DOHH2 (cell line): ENCODE results near the gene STAT2.
A peak's percentile ranks its signal among the peaks of the same experiment; 100 is the strongest.
"Not testable (repeated sequence)": the region's sequence is repeated elsewhere in the genome, so short reads cannot be mapped to it uniquely, and the experiment has no call there.

Experiments
- H3F3A ChIP-seq: fragments of 200-600 bp; sonication (generic), shearing (Covaris generic); 2 replicates; pipeline ENCODE4 v1.6.0; 2016; ENCODE audit warnings: antibody characterized with exemption, mild to moderate bottlenecking; ENCODE audit not compliant: control insufficient read depth, insufficient read depth
- H3K27ac ChIP-seq: fragments of 200-600 bp; sonication (generic); 2 replicates; pipeline ENCODE4 v1.5.1; 2014; ENCODE audit warnings: low read depth, mild to moderate bottlenecking, low read length, moderate library complexity
- H3K27me3 ChIP-seq: fragments of 200-600 bp; sonication (generic); 2 replicates; pipeline ENCODE4 v1.6.1; 2014; ENCODE audit warnings: mild to moderate bottlenecking, low read length, mixed read lengths; ENCODE audit not compliant: control insufficient read depth
- H3K36me3 ChIP-seq: fragments of 200-600 bp; sonication (generic); 2 replicates; pipeline ENCODE4 v1.6.1; 2014; ENCODE audit warnings: mild to moderate bottlenecking, low read length, moderate library complexity, mixed read lengths; ENCODE audit not compliant: control insufficient read depth
- H3K4me1 ChIP-seq: fragments of 200-600 bp; sonication (generic); 2 replicates; pipeline ENCODE4 v1.6.1; 2014; ENCODE audit warnings: mild to moderate bottlenecking, low read length, mixed read lengths; ENCODE audit not compliant: control insufficient read depth
- H3K4me2 ChIP-seq: fragments of 200-600 bp; sonication (generic); 2 replicates; pipeline ENCODE4 v1.6.0; 2014; ENCODE audit warnings: mild to moderate bottlenecking, low read length, moderate library complexity
- H3K4me3 ChIP-seq: fragments of 200-600 bp; sonication (generic); 2 replicates; pipeline ENCODE4 v1.5.1; 2014; ENCODE audit warnings: mild to moderate bottlenecking, low read length, mixed read lengths
- H3K79me2 ChIP-seq: fragments of 200-600 bp; sonication (generic); 2 replicates; pipeline ENCODE4 v1.6.1; 2014; ENCODE audit warnings: mild to moderate bottlenecking, low read length, mixed read lengths; ENCODE audit not compliant: control insufficient read depth
- H3K9me2 ChIP-seq: fragments of 200-600 bp; sonication (generic); replicated peaks from 2 replicates; pipeline ENCODE4 v1.6.1; 2014; ENCODE audit warnings: mild to moderate bottlenecking, low read length, mixed read lengths; ENCODE audit not compliant: control insufficient read depth
- H3K9me3 ChIP-seq: fragments of 200-600 bp; sonication (generic); 2 replicates; pipeline ENCODE4 v1.6.1; 2014; ENCODE audit warnings: antibody characterized with exemption, low read length, mixed read lengths; ENCODE audit not compliant: control insufficient read depth, insufficient read depth
- H4K20me1 ChIP-seq: fragments of 200-600 bp; sonication (generic); 2 replicates; pipeline ENCODE4 v1.6.0; 2014; ENCODE audit warnings: low read depth, mild to moderate bottlenecking, antibody characterized with exemption, low read length, moderate library complexity; ENCODE audit not compliant: control insufficient read depth, insufficient read depth
- EZH2phosphoT487 ChIP-seq: fragments of 200-600 bp; sonication (generic); IDR thresholded peaks from 2 replicates; pipeline ENCODE4 v1.6.1; 2017; ENCODE audit warnings: borderline replicate concordance, mild to moderate bottlenecking, antibody characterized with exemption, low read length, moderate library complexity, mixed read lengths
- TF ChIP-seq, protein P1 (sequence below): fragments of 200-600 bp; sonication (generic); IDR thresholded peaks from one replicate; pipeline ENCODE4 v1.5.1; 2014; ENCODE audit warnings: antibody characterized with exemption, mild to moderate bottlenecking, low read depth, low read length; ENCODE audit not compliant: poor library complexity, severe bottlenecking

STAT2 gene

DNA sequence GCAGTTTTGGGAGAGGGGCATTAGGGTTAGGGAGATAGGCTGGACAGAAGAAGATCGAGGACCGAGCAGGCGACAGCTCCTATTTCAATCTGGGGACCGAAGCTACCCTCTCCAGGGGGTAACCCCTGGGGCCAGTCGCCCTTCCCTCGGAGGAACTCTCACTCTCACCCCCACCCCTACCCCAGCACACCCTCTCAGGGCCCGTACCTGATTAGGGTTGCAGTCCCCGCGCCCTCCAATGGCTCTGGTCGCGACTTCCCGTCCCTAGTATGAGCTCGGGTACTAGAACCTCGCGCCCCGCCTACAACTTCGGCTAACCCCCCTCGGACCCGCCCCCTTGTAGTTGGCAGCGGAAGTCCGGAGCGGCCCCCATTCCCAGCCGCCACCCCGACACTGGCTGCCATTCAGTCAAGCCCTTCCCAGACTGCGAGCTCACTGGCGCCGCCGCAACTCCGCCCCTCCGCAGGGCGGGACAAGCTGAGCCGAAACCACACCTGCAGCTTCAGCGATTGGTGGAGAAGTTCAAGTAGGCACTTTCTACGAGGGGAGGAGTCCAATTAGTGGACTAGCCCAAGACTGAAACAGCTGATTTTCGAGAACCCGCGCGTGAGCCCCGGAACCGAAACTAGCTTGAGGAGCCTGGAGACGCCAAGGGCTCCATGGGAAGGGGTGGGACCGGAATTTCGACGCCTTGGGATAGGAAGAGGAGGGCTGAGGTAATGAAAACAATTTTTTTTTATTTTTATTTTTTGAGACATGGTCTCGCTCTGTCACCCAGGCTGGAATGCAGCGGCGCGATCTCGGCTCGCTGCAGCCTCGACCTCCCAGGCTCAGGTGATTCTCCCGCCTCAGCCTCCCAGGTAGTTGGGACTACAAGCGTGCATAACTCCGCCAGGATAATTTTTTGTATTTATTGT, at the start of gene STAT2:
Gene STAT2 (minus strand): TSS at position 257 of the 917 bp plus-strand sequence. CDS start 3,536 bp downstream, outside the sequence.
- peak within 1 kb of the TSS; percentile 20 for H3K27ac ChIP-seq
- H3K4me1 ChIP-seq = peaks cover 38% of the 10 kb centered on the region
- H3K9me2 ChIP-seq = no peaks in the 10 kb centered on the region
- no peak for TF ChIP-seq EZH2phosphoT487
- TF ChIP-seq, protein P1, sequence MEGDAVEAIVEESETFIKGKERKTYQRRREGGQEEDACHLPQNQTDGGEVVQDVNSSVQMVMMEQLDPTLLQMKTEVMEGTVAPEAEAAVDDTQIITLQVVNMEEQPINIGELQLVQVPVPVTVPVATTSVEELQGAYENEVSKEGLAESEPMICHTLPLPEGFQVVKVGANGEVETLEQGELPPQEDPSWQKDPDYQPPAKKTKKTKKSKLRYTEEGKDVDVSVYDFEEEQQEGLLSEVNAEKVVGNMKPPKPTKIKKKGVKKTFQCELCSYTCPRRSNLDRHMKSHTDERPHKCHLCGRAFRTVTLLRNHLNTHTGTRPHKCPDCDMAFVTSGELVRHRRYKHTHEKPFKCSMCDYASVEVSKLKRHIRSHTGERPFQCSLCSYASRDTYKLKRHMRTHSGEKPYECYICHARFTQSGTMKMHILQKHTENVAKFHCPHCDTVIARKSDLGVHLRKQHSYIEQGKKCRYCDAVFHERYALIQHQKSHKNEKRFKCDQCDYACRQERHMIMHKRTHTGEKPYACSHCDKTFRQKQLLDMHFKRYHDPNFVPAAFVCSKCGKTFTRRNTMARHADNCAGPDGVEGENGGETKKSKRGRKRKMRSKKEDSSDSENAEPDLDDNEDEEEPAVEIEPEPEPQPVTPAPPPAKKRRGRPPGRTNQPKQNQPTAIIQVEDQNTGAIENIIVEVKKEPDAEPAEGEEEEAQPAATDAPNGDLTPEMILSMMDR = no peak
- H3K79me2 ChIP-seq = peaks cover 22% of the 10 kb centered on the region
- no peaks in the 10 kb centered on the region for H4K20me1 ChIP-seq
- H3K4me2 ChIP-seq = peak within 1 kb of the TSS; percentile 94
- H3K9me3 ChIP-seq = no peaks in the 10 kb centered on the region
- H3K27me3 ChIP-seq = no peaks in the 10 kb centered on the region
- no peaks in the 10 kb centered on the region for H3F3A ChIP-seq
- peaks cover 21% of the 10 kb centered on the region for H3K36me3 ChIP-seq
- peak within 1 kb of the TSS; percentile 90 for H3K4me3 ChIP-seq

DNA sequence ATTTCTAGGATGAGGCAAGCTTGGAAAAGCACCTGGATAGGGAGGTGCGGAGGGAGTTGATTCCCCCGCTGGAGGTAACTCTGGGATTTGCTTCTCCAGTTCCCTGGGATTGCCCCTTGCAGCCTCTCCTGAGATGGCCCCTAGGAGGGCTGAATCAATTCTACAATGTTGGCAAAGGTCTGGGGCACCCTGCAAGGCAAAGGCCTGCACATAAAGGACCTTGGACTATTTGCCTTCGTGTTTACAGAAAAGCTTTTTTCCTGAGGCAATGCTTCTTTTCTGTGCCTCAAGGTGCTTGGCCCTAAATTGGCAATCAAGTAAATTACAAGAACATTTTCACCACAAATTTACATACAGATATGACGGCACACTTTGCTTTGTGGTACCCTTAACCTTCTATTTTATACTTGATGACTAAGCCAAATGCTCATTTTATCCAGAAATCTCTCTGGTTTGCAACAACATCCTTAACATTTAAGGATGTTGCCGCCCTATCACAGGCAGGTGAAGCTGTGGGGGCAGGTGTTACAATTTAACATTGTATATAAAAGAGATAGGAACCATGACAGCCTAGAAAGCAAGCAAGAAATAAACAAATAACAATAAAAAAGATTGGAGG, 49.0 kb upstream of the STAT2 start:
- TF ChIP-seq, protein P1 = no peak
- no peak for TF ChIP-seq EZH2phosphoT487
- peaks cover 10% of the 10 kb centered on the region for H3K36me3 ChIP-seq

DNA sequence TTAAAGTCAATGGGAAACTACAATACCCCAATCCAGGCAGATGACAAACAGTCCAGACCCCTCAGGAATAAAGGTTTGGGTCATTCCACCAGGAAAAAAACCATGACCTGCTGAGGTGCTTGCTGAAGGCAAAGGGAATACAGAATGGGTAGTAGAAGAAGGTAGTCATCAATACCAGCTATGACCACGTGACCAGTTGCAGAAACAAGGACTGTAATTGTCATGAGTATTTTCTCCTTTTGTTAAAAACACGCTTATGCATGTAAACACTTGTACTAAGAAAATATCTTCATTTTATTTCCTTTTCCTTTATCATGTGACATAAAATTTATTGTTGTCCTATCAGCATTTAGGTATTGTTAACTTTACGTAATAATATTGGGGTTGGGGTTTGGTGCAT, 44.3 kb upstream of the STAT2 start:
- H3F3A ChIP-seq = not testable (repeated sequence)

More for the DNA sequence above, 49.0 kb upstream of the STAT2 start:
- Histone ChIP-seq H3K9me3 (no peaks in the 10 kb centered on the region), H3K4me3 (no peak overlapping the region), H4K20me1 (no peaks in the 10 kb centered on the region), H3F3A (no peaks in the 10 kb centered on the region), H3K4me2 (no peak overlapping the region), H3K4me1 (no peaks in the 10 kb centered on the region), H3K27me3 (no peaks in the 10 kb centered on the region), H3K9me2 (no peaks in the 10 kb centered on the region), H3K79me2 (no peaks in the 10 kb centered on the region), H3K27ac (no peak overlapping the region)

DNA sequence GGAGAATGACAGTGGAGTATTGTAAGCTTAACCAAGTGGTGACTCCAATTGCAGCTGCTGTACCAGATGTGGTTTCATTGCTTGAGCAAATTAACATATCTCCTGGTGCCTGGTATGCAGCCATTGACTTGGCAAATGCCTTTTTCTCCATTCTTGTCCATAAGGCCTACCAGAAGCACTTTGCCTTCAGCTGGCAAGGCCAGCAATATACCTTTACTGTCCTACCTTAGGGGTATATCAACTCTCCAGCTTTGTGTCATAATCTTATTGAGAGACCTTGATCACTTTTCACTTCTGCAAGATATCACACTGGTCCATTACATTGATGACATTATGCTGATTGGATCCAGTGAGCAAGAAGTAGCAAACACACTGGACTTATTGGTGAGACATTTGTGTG, 41.7 kb upstream of the STAT2 start:
- not testable (repeated sequence) for H3K36me3 ChIP-seq, H3K27ac ChIP-seq, H3K9me2 ChIP-seq, H3K9me3 ChIP-seq, H3K4me1 ChIP-seq, H3K4me2 ChIP-seq, H4K20me1 ChIP-seq, H3K4me3 ChIP-seq, H3K79me2 ChIP-seq, H3K27me3 ChIP-seq, H3F3A ChIP-seq

More for the DNA sequence above, 44.3 kb upstream of the STAT2 start:
- not testable (repeated sequence) for H3K4me1 ChIP-seq, H3K9me3 ChIP-seq, H3K4me3 ChIP-seq, H3K79me2 ChIP-seq, H3K36me3 ChIP-seq, H3K27ac ChIP-seq, H4K20me1 ChIP-seq, H3K9me2 ChIP-seq, H3K27me3 ChIP-seq, H3K4me2 ChIP-seq

DNA sequence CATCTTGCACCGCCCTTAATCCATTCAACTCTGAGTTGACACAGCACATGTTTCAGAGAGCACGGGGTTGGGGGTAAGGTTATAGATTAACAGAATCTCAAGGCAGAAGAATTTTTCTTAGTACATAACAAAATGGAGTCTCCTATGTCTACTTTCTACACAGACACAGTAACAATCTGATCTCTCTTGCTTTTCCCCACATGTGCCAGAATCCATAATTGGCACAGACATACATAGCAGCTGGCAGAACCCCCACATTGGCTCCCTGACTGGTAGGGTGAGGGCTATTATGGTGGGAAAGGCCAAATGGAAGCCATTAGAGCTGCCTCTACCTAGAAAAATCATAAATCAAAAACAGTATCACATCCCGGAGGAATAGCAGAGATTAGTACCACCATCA, 41.2 kb upstream of the STAT2 start:
- H3K79me2 ChIP-seq, H3K4me3 ChIP-seq, H3K4me1 ChIP-seq, H4K20me1 ChIP-seq, H3F3A ChIP-seq, H3K36me3 ChIP-seq, H3K27ac ChIP-seq, H3K9me3 ChIP-seq, H3K4me2 ChIP-seq, H3K9me2 ChIP-seq, H3K27me3 ChIP-seq: not testable (repeated sequence)

DNA sequence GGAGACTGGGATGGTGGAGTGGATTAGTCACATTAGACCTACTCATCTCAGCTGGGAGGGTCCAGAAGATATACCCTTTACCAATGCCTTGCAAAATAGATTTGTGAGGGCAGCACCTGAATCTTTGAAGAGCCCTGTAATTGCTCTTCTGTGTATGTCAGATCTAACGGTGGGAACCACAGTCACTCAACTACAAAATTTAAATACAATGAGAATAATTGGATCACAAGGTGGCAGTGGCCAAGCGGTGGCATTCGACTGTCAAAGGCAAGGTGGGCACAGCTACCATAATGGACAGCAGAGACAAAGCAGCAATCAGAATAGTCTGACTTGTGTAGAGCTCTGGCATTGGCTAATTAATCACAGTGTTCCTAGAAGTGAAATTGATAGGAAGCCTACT, 39.6 kb upstream of the STAT2 start:
- H3K27ac ChIP-seq, H3K79me2 ChIP-seq, H3K4me2 ChIP-seq, H3F3A ChIP-seq, H3K9me3 ChIP-seq, H3K4me3 ChIP-seq, H3K4me1 ChIP-seq, H3K27me3 ChIP-seq, H3K9me2 ChIP-seq, H3K36me3 ChIP-seq, H4K20me1 ChIP-seq: not testable (repeated sequence)
